ENCODE data around the gene MICAL1.

Gene MICAL1

DNA sequence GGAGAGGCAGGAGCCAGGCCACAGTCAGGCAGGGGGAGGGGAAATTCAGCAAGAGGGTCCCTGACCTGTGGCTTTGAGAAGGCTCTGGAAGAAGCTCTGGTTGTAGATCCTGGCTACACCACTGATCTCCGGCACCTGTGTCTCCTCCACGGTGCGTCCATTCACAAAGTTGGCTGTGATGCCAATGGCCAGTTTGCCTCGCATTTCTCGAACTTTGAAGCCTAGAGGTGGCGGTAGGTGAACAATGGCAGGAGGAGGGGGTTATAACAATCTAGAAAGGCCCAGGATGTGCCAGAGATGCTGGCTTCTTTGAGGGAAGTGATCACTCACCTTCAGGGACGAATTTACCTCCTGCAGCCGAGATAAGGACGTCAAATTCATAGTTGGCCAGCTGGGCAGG lies 3.4 kb downstream of the MICAL1 start:
- DNase-seq = no peak

- DNase-seq = no peak
Observed at GRCh38 chr6:109451376-109451775, 4.2 kb downstream of the MICAL1 start.

- DNase-seq = no peak
Observed at GRCh38 chr6:109450801-109451200, 4.8 kb downstream of the MICAL1 start.

- DNase-seq = no peak
Observed at GRCh38 chr6:109449795-109450673, 5.5 kb downstream of the MICAL1 start.

- no peak for DNase-seq
Observed at GRCh38 chr6:109449064-109449794, 6.3 kb downstream of the MICAL1 start.

DNA sequence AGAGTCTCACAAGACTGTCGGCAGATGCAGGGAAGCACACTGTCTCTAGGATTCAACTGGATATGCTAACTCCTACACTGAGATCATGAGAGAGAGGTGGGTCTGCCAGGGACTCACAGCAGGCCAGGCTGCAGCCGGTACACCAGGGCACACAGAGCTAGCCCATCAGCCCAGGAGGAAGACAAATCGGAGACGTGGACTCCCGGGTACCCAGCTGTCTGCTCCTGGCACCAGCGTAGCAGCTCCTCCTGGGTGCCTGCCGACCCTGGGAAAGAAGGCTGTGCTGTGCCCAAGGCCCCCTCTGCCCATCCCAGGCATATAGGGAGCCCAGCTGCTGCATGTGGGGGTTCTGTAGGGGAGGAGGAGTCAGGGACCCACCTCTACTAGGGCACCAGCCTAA lies 7.0 kb downstream of the MICAL1 start:
- DNase-seq = no peak

- no peak for DNase-seq
Observed at GRCh38 chr6:109447878-109448555, 7.6 kb downstream of the MICAL1 start.

DNA sequence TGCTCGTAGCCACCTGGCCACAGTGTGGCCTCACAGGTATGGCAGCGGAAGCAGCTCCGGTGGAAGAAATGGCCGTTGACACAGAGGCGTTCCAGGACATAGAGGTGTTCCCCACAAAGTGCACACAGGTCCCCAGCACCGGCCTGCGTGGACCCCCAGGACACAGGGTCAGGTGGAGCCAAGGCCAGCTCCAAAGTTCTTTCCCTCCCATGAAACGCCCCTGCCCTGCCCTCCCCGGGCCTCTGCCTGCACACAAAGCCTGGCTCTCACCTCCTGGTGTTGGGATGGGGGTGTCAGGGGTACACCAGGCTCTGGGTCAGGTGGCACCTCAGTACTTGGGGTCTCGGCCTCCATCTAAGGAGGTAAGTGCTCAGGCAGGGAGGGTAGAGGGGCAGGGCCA lies 8.5 kb downstream of the MICAL1 start:
- DNase-seq = no peak

- no peak for DNase-seq
Observed at GRCh38 chr6:109446541-109446940, 9.0 kb downstream of the MICAL1 start.

- DNase-seq = no peak
Observed at GRCh38 chr6:109446072-109446471, 9.5 kb downstream of the MICAL1 start.

- DNase-seq = no peak
Observed at GRCh38 chr6:109445382-109445781, 10.2 kb downstream of the MICAL1 start.

DNA sequence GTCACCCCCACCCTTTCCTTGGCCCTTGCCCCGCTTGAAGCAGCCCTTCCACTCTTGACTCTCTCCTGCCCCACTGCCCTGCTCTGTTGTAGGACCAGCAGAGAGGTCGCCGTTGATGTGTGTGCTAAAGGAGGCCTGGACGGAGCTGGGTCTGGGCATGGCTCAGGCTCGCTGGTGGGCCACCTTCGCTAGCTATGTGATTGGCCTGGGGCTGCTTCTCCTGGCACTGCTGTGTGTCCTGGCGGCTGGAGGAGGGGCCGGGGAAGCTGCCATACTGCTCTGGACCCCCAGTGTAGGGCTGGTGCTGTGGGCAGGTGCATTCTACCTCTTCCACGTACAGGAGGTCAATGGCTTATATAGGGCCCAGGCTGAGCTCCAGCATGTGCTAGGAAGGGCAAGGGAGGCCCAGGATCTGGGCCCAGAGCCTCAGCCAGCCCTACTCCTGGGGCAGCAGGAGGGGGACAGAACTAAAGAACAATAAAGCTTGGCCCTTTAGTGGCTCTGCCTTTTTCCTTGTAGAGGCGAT lies 12.1 kb downstream of the MICAL1 start:
- DNase-seq = no peak

DNA sequence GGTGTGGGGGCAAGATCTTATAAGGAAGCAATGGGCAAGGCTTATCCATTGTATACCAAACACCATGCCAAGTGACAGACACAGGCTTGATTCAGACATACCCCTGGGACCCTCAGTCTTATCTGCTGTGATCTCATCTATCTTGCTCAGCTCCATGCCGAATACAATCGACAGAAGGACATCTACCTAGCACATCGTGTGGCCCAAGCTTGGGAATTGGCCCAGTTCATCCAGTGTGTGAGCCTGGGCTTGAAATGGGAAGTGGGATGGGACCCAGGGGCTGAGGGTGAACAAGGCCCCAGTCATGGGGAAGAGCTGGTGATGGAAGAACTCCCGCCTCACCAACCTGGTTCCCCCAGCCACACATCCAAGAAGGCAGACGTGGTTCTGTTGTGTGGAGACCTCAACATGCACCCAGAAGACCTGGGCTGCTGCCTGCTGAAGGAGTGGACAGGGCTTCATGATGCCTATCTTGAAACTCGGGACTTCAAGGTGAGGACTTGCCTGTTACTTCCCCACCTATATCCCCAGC lies 13.1 kb downstream of the MICAL1 start:
- no peak for DNase-seq

- DNase-seq = no peak
Observed at GRCh38 chr6:109441069-109441816, 14.3 kb downstream of the MICAL1 start.

GRCh38 chr6:109440331-109441068 lies 15.1 kb downstream of the MICAL1 start, which contains the start of the genes PPIL6 and SMPD2:
TSS of gene PPIL6 (minus strand) at chr6:109440628. CDS start at chr6:109440590, 38 bp downstream.
TSS of gene SMPD2 (plus strand) at chr6:109440724. CDS start at chr6:109441122, 398 bp downstream.
- peak; percentile 72 for DNase-seq

- DNase-seq = no peak
Observed at GRCh38 chr6:109436041-109436440, 19.5 kb downstream of the MICAL1 start.

DNA sequence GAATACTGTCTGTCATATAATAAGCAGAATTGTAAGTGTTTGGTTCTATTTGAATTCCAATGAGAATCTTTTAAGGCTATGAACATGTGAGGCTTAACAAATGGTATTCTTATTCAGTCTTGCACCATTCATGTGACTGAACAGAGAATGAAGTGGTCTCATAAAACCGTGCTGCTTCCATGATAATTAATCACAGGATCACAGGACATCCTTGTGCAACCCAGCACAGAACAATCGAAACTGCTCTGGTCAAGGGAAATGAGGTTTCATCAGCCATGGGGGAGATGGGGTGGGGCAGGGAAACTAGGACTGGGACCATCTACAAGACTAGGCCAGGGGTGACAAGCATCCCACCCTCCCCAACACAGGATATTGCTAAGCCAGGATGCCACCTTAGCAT lies 21.1 kb downstream of the MICAL1 start:
- DNase-seq = no peak

GRCh38 chr6:109429496-109429895 lies 26.1 kb downstream of the MICAL1 start:
- DNase-seq = no peak

DNA sequence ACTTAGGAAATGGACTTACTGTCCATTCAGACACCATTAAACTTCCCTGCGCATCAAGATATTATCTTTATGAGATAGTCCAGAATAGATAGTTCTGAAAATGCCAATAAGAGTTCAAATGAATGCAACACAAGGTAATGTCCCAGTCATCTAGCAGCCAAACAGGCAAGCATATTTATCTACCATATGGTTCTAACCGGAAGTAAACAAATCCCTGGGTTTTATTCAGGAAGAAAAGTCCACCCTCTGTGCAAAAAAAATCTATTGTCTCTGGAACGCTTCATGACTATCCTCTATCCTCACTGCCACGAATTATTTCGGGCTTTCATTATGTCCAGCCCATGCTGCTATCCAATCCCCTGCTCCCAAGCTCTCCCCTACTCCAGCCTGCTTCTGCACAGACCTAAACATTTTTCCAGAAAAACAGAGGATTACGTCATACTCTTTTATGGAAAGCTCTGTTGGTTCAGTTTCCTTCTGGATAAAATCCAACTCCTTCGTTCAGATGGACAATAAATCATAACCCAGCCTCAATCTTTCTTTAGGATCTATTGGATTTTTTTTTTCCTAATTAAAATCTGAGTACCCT lies 26.6 kb downstream of the MICAL1 start:
- no peak for DNase-seq

DNA sequence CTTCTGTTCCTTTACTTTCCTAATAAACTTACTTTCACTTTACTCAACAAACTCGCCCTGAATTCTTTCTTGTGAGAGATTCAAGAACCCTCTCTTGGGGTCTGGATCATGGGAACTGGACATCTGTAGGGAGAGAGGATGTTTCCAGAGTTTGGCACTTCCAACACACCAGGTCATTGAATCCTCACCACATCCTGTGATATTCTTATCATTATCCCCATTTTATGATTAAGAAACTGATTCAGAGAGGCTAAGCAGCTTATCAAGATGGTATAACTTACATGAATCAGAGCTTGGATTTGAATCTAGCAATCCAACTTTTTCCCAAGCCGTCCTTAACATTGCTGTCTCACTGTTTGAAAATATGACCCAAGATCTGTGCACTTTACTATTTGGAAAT lies 30.6 kb downstream of the MICAL1 start:
- no peak for DNase-seq

DNA sequence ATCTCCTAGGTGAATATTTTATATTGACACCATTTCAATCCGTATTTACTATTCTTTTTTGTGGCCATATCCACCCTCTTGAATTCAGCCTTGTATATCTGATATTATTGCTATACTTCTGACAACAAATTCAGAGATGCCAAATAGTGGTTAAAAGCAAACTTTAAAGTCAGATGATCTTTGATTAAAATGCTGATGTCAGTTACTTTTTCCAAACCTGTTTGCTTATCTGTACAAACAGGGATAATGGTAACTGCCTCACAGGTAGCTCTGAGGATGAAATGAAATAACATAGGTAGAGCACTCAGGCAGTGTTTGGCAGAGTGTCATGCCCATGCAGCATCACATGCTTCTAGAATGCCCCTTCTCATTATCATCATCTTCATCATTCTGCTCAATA lies 34.4 kb downstream of the MICAL1 start:
- DNase-seq = no peak

Measured in DMS 273 treated with DMSO at 0.1 percent for 48 hours (cell line).